Measurements from ENCODE around the gene NKX1-1. TPM values are rescaled to one million over a fixed set of nuclear protein-coding genes. Genes with fewer than 3 reads are reported as not detected.

The NKX1-1 gene
- total RNA-seq, 4 donors from 2014 or later, result not detected

DNA sequence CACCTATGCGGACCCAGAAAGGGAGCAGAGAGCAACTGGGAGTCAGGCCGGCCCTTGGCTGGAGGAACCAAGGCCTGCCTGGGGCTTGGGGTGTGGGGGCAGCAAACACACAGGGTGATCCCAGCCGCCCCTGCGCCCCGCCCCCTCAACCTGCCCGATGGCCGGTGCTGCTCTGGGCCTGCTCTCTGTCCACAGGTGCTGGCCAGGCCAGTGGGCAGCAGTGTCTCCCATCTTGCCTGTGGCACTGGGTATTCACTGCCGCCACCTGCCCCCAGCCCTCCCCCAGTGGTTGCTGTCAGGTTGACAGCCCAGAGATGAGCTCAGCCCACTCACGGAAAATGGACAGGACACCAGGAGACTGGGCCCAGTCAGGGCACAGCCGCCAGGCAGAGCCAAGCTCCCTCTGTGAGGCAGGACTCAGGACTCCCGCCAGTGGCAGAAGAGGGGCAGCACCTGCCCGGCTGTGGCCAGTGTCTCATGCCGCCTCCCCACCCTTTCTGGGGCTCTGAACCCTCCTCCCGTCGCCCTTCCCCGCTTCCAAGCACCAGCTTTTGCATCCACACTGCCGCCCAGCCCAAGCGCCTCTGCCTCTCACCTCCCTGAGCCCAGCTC is 4.7 kb downstream of the NKX1-1 start:
- peak in 1 of 2 donors; percentile 76 for DNase-seq (ENCODE audit: low spot score in 2 of 2)
- TF ChIP-seq POLR2A (IDR thresholded peaks at IDR 0.05), result no peak
- TF ChIP-seq, protein P1, sequence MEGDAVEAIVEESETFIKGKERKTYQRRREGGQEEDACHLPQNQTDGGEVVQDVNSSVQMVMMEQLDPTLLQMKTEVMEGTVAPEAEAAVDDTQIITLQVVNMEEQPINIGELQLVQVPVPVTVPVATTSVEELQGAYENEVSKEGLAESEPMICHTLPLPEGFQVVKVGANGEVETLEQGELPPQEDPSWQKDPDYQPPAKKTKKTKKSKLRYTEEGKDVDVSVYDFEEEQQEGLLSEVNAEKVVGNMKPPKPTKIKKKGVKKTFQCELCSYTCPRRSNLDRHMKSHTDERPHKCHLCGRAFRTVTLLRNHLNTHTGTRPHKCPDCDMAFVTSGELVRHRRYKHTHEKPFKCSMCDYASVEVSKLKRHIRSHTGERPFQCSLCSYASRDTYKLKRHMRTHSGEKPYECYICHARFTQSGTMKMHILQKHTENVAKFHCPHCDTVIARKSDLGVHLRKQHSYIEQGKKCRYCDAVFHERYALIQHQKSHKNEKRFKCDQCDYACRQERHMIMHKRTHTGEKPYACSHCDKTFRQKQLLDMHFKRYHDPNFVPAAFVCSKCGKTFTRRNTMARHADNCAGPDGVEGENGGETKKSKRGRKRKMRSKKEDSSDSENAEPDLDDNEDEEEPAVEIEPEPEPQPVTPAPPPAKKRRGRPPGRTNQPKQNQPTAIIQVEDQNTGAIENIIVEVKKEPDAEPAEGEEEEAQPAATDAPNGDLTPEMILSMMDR (IDR thresholded peaks at IDR 0.05), result no peak
- WGBS, 2 donors, result 9 to 30% methylated on average over 10 to 16 of the region's 18 CpGs
- intact Hi-C loops (cut with DNase I; ENCODE audit: low total_unique reads), result no loop called here
- no peak overlapping the region for H3K4me3 ChIP-seq (ENCODE audit: low read depth, poor library complexity, severe bottlenecking)

DNA sequence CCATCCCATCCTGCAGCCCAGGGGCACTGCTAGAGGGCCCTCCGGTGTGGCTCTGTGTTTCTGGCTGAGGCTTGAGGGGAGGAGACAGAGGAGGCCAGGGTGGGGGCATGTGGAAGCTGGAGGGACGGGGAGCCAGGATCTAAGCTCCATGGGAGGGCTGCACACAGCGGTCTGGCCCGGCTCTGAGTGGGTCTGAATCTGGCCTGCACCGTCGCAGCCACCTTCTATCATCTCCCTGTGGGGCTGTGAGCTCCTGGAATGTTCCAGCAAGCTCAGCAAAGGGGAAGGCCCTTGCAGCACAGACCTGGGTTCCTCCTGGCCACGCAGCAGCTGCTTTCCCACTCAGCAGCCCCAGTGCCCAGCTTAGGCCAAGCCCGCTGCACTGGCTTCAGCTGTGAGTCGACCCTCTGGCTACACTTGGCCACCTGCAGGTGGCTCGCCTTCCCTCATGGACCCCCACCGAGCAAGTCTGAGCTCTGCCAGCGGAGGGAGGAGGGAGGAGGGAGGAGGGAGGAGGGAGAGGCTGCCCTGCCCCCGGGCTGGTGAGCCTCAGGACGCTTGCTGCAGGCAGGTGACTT is 5.3 kb downstream of the NKX1-1 start:
- WGBS, 2 donors, result 41% methylated on average over 11 to 14 of the region's 14 CpGs
- peak in 1 of 2 donors; percentile 48 for DNase-seq (ENCODE audit: low spot score in 2 of 2)
- H3K4me3 ChIP-seq (ENCODE audit: low read depth, poor library complexity, severe bottlenecking), result no peak overlapping the region
- TF ChIP-seq POLR2A (IDR thresholded peaks at IDR 0.05), result no peak
- TF ChIP-seq, protein P1 (IDR thresholded peaks at IDR 0.05), result no peak
- intact Hi-C loops (cut with DNase I; ENCODE audit: low total_unique reads), result no loop called here

DNA sequence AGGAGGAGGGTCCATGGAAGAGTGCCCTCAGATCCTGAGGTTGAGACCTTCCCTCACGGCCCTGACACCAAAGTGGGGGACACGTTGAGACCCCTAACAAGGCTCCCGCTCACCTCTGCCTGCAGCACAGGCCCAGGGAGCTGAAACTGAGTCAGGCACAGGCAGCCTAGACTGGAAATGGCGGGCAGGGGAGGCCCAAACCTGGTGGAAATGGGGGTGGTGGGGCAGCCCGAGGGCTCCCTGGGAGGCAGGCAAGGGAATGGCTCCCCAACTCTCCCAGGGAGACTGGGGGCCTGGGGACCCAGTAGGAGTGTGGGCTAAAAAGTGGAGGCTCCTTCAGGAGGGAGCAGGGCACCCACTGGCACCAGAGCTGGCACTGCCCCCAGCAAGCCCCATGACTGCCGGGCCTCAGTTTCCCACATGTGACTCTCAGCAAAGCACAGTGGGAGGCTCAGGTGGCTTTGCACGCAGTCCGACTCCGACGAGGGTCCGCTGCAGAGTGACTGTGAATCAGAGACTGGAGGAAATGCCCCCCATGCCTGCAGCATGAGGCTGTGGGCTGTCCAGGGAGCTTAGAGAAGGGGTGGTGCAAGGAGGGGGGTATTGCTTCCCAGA is 5.9 kb downstream of the NKX1-1 start:
- intact Hi-C loops (cut with DNase I; ENCODE audit: low total_unique reads), result no loop called here
- H3K4me3 ChIP-seq (ENCODE audit: low read depth, poor library complexity, severe bottlenecking), result no peak overlapping the region
- 82 to 87% methylated on average over 3 to 10 of the region's 11 CpGs for WGBS, 2 donors
- DNase-seq (ENCODE audit: low spot score in 2 of 2), result peak in 1 of 2 donors; percentile 75
- TF ChIP-seq, protein P1 (IDR thresholded peaks at IDR 0.05), result no peak
- no peak for TF ChIP-seq POLR2A (IDR thresholded peaks at IDR 0.05)

DNA sequence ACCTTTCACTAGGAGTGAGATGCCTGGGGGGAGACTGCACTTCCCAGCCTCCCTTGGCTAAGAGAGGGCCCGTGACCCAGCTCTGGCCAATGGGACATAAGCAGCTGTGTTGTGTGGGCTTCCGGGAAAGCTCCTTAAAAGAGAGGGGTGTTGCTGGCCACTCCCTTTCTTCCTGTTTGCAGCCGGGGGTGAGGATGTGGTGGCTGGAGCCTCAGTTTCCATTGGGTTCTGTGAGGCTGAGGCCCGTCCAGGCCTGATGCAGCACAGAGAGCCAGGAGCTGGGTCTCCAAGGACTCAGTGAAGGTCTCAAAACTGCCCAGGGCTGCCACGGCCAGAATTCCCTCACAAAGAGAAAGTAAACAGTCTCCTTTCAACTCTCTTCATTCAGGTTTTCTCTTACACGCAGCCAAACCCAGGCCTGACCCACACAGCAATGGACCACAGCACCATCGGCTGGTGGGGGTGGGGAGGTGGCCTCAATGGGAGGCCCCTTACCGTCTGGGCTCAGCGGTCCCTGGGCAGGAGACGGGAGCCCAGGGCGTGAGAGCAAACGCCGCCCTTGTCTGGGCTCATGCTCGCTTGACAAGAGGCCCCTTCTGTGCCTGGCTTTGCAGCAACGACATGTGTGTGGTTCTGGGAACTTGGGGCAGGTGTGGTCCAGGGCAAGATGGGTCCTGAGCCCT is 6.6 kb downstream of the NKX1-1 start:
- TF ChIP-seq, protein P1 (IDR thresholded peaks at IDR 0.05), result no peak
- WGBS, 2 donors, result 72 to 79% methylated on average over 14 to 15 of the region's 15 CpGs

DNA sequence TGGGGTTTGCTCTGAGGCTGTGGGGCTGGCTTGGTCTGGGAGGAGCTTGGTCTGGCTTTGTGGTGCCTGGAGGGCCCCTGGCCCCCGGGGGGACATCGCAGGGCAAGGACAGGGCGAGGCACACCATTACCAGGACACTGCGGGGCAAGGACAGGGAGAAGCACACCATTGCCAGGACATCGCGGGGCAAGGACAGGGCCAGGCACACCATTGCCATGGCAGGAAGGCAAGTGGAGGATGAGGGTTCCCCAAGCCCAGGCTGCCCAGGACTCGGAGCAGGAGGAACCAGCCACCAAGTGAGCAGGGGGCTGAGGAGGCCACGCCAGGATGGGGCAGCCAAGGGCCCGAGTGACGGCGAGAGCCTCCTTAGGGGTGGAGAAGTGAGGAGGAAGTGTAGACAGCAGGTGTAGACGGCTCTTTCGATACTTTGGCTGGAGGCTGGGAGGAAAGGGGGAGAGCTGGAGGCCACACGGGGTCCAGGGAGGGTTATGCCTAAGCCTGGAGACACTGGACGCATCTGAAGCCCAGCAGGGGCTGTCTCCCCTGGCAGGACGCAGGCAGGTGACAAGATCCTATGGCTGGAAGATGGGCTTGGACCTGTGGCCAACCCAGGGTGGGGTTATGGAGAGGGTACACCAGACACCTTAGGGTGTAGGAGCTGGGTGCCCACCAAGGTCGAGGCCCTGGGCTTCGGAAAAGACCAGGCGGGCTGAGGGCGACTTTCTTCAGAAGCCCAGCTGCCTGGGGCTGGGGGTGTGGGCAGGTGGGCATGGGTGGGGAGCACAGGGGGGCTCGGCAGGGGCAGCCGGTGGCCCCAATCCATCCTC is 7.3 kb downstream of the NKX1-1 start:
- DNase-seq (ENCODE audit: low spot score in 2 of 2), result peak in 1 of 2 donors; percentile 65
- TF ChIP-seq, protein P1 (IDR thresholded peaks at IDR 0.05), result no peak
- no peak for TF ChIP-seq POLR2A (IDR thresholded peaks at IDR 0.05)
- no peak overlapping the region for H3K4me3 ChIP-seq (ENCODE audit: low read depth, poor library complexity, severe bottlenecking)
- intact Hi-C loops (cut with DNase I; ENCODE audit: low total_unique reads), result no loop called here
- WGBS, 2 donors, result 94 to 96% methylated on average over 22 of the region's 22 CpGs

More for the DNA sequence above, 6.6 kb downstream of the NKX1-1 start:
- no peak overlapping the region for H3K4me3 ChIP-seq (ENCODE audit: low read depth, poor library complexity, severe bottlenecking)
- DNase-seq (ENCODE audit: low spot score in 2 of 2), result peak in 1 of 2 donors; percentile 77
- intact Hi-C loops (cut with DNase I; ENCODE audit: low total_unique reads), result no loop called here
